Measurements from ENCODE around the gene DIRAS1.
A peak's percentile ranks its signal among the peaks of the same experiment; 100 is the strongest.
"Not testable (repeated sequence)": the region's sequence is repeated elsewhere in the genome, so short reads cannot be mapped to it uniquely, and the experiment has no call there.

The DIRAS1 gene

DNA sequence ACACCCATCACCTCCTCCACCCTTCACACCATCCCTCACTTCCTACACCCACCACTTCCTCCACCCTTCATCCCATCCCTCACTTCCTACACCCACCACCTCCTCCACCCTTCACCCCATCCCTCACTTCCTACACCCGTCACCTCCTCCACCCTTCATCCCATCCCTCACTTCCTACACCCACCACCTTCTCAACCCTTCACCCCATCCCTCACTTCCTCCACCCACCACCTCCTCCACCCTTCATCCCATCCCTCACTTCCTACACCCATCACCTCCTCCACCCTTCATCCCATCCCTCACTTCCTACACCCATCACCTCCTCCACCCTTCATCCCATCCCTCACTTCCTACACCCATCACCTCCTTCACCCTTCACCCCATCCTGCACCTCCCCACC is 7.1 kb downstream of the DIRAS1 start:
- not testable (repeated sequence) for H3K27ac ChIP-seq (ENCODE audit: low read length); H3K27me3 ChIP-seq (ENCODE audit: control insufficient read depth, insufficient read depth, low read length); H3K4me1 ChIP-seq (ENCODE audit: control insufficient read depth, low read depth, low read length); H3K4me3 ChIP-seq (ENCODE audit: low read length); H3K9ac ChIP-seq (ENCODE audit: low read length); H3K36me3 ChIP-seq (ENCODE audit: control insufficient read depth, low read depth, low read length); H3K9me3 ChIP-seq (ENCODE audit: control insufficient read depth, low read depth, low read length)

GRCh38 chr19:2713170-2713569 is 8.0 kb downstream of the DIRAS1 start:
- H3K27me3 ChIP-seq (ENCODE audit: control insufficient read depth, insufficient read depth, low read length), result not testable (repeated sequence)

DNA sequence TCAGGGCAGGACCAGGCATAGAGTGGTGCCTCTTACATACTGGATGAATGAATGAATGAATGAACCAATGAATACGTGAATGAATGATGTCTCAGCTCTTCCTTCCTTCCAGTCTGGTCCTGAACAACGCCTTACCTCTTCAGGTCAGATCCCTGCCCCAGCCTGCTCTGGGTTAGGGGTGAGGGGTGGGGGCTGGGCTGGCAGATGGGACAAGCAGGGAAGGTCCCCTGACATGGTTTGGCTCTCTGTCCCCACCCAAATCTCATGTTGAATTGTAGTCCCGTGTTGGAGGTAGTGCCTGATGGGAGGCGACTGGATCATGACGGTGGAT is 9.3 kb downstream of the DIRAS1 start:
- H3K9me3 ChIP-seq (ENCODE audit: control insufficient read depth, low read depth, low read length), result no peaks in the 10 kb centered on the region
- H3K27ac ChIP-seq (ENCODE audit: low read length), result no peak overlapping the region
- no peak overlapping the region for H3K9ac ChIP-seq (ENCODE audit: low read length)
- H3K4me3 ChIP-seq (ENCODE audit: low read length), result no peak overlapping the region
- H3K36me3 ChIP-seq (ENCODE audit: control insufficient read depth, low read depth, low read length), result no peaks in the 10 kb centered on the region
- H3K4me1 ChIP-seq (ENCODE audit: control insufficient read depth, low read depth, low read length), result no peaks in the 10 kb centered on the region
- no peaks in the 10 kb centered on the region for H3K27me3 ChIP-seq (ENCODE audit: control insufficient read depth, insufficient read depth, low read length)

More at GRCh38 chr19:2713170-2713569, 8.0 kb downstream of the DIRAS1 start:
- H3K27ac ChIP-seq (ENCODE audit: low read length); H3K9ac ChIP-seq (ENCODE audit: low read length); H3K9me3 ChIP-seq (ENCODE audit: control insufficient read depth, low read depth, low read length); H3K36me3 ChIP-seq (ENCODE audit: control insufficient read depth, low read depth, low read length); H3K4me1 ChIP-seq (ENCODE audit: control insufficient read depth, low read depth, low read length); H3K4me3 ChIP-seq (ENCODE audit: low read length): not testable (repeated sequence)

DNA sequence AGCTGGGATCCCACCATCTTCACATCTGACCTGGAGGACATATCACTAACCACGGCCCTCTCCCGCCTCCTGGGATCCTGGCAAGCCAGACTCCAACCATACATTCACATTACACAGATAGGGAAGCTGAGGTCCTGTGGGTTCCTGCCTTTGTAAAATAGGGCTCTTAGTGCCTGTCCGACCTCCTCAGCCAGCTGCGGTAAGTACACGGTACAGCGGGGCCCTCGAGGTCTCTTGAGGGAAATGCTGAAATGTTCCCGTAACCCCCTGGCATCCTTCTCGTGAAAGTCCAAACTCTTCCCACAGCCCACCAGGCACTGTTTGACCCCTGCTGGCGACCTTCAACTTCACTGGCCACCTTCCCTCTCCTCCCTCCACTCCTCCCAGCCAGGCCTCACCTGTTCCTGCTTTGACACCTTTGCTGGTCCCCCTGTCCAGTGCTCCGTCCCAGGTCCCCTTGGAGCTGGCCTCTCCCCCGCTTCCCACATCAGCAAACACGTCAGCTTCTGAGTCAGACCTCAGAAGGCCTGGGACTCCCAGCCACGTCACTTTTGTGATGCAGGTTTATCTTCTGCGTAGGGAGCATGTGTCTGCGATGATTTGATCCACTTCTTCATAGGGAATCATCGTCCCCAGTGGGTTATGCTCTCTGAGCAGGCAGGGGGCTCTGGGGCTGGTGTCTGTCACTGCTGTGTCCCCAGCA is 9.8 kb downstream of the DIRAS1 start:
- Histone ChIP-seq H3K4me3 (ENCODE audit: low read length) (no peak overlapping the region), H3K27ac (ENCODE audit: low read length) (no peak overlapping the region), H3K36me3 (ENCODE audit: control insufficient read depth, low read depth, low read length) (no peaks in the 10 kb centered on the region), H3K9me3 (ENCODE audit: control insufficient read depth, low read depth, low read length) (no peaks in the 10 kb centered on the region), H3K27me3 (ENCODE audit: control insufficient read depth, insufficient read depth, low read length) (no peaks in the 10 kb centered on the region), H3K9ac (ENCODE audit: low read length) (no peak overlapping the region), H3K4me1 (ENCODE audit: control insufficient read depth, low read depth, low read length) (no peaks in the 10 kb centered on the region)

DNA sequence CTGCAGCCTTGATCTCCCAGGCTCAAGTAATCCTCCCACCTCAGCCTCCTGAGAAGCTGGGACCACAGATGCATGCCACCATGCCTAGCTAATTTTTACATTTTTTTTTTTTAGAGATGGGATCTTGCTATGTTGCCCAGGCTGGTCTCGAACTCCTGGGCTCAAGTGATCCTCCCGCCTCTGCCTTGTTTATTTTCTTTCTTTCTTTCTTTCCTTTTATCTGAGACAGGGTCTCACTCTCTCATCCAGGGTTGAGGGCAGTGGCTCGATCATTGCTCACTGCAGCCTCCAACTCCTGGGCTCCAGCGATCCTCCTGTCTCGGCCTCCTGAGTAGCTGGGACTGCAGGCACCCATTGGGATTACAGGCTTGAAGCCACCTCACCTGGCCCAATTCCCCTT is 14.9 kb downstream of the DIRAS1 start:
- Histone ChIP-seq H3K4me3 (ENCODE audit: low read length) (no peak overlapping the region), H3K27me3 (ENCODE audit: control insufficient read depth, insufficient read depth, low read length) (peaks cover 9% of the 10 kb centered on the region), H3K9ac (ENCODE audit: low read length) (no peak overlapping the region), H3K4me1 (ENCODE audit: control insufficient read depth, low read depth, low read length) (no peaks in the 10 kb centered on the region), H3K36me3 (ENCODE audit: control insufficient read depth, low read depth, low read length) (no peaks in the 10 kb centered on the region), H3K9me3 (ENCODE audit: control insufficient read depth, low read depth, low read length) (no peaks in the 10 kb centered on the region), H3K27ac (ENCODE audit: low read length) (no peak overlapping the region)

DNA sequence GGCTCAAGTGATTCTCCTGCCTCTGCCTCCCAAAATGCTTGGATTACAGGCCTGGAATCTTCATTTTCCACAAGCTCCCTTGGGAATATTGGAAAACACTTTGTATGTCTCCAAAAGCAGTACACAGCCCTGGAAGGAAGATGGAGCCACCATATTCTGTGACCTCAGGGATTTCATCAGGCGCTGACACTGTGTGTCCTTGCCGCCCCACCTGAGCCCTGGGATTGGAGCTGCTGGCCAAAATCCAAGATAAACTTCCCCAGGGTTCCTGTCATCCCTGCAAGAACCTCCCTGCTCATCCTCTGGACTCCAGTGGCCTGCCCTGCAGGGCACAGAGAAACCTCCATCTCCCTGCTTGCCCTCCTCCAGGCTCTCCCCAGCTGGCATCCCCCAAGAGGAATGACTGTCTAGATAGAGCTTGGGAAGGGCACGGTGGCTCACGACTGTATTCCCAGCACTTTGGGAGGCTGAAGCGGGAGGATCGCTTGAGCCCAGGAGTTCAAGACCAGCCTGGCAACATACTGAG is 17.4 kb downstream of the DIRAS1 start:
- H3K4me3 ChIP-seq (ENCODE audit: low read length), result no peak overlapping the region
- peaks cover 9% of the 10 kb centered on the region for H3K4me1 ChIP-seq (ENCODE audit: control insufficient read depth, low read depth, low read length)
- peaks cover 21% of the 10 kb centered on the region for H3K27me3 ChIP-seq (ENCODE audit: control insufficient read depth, insufficient read depth, low read length)
- no peaks in the 10 kb centered on the region for H3K9me3 ChIP-seq (ENCODE audit: control insufficient read depth, low read depth, low read length)
- H3K27ac ChIP-seq (ENCODE audit: low read length), result no peak overlapping the region
- no peak overlapping the region for H3K9ac ChIP-seq (ENCODE audit: low read length)
- no peaks in the 10 kb centered on the region for H3K36me3 ChIP-seq (ENCODE audit: control insufficient read depth, low read depth, low read length)

DNA sequence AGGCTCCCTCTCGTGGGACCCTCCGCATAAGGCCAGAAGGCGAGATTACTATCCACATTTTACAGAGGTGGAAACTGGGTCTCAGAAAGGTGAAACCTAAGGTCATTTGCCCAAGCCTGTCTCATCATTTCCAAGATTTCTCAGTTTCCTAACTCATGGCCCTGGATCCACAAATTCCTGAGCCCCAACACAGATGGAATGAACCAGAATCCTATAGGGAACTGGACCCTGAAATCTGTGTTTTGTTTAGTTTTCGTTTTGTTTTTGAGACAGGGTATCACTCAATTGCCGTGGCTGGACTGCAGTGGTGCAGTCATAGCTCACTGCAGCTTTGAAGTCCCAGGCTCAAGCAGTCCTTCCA is 18.1 kb downstream of the DIRAS1 start:
- Histone ChIP-seq H3K9me3 (ENCODE audit: control insufficient read depth, low read depth, low read length) (no peaks in the 10 kb centered on the region), H3K4me3 (ENCODE audit: low read length) (no peak overlapping the region), H3K9ac (ENCODE audit: low read length) (no peak overlapping the region), H3K4me1 (ENCODE audit: control insufficient read depth, low read depth, low read length) (peaks cover 9% of the 10 kb centered on the region), H3K27ac (ENCODE audit: low read length) (no peak overlapping the region), H3K36me3 (ENCODE audit: control insufficient read depth, low read depth, low read length) (no peaks in the 10 kb centered on the region), H3K27me3 (ENCODE audit: control insufficient read depth, insufficient read depth, low read length) (peaks cover 21% of the 10 kb centered on the region)

GRCh38 chr19:2702170-2703076 is 18.7 kb downstream of the DIRAS1 start, which contains the start of gene GNG7:
Gene GNG7, minus strand, starts transcription at chr19:2702694. Its CDS starts 182,006 bp downstream, at chr19:2520688.
- Histone ChIP-seq H3K4me3 (ENCODE audit: low read length) (peak within 1 kb of the TSS; percentile 72), H3K9me3 (ENCODE audit: control insufficient read depth, low read depth, low read length) (no peaks in the 10 kb centered on the region), H3K36me3 (ENCODE audit: control insufficient read depth, low read depth, low read length) (no peaks in the 10 kb centered on the region), H3K9ac (ENCODE audit: low read length) (no peak within 1 kb of the TSS), H3K4me1 (ENCODE audit: control insufficient read depth, low read depth, low read length) (peaks cover 9% of the 10 kb centered on the region), H3K27me3 (ENCODE audit: control insufficient read depth, insufficient read depth, low read length) (peaks cover 21% of the 10 kb centered on the region), H3K27ac (ENCODE audit: low read length) (no peak within 1 kb of the TSS)

GRCh38 chr19:2701361-2702169 is 19.6 kb downstream of the DIRAS1 start:
- no peaks in the 10 kb centered on the region for H3K9me3 ChIP-seq (ENCODE audit: control insufficient read depth, low read depth, low read length)
- H3K4me3 ChIP-seq (ENCODE audit: low read length), result peak overlapping the region; percentile 72
- H3K27ac ChIP-seq (ENCODE audit: low read length), result no peak overlapping the region
- H3K4me1 ChIP-seq (ENCODE audit: control insufficient read depth, low read depth, low read length), result peaks cover 9% of the 10 kb centered on the region
- H3K36me3 ChIP-seq (ENCODE audit: control insufficient read depth, low read depth, low read length), result no peaks in the 10 kb centered on the region
- H3K27me3 ChIP-seq (ENCODE audit: control insufficient read depth, insufficient read depth, low read length), result peaks cover 21% of the 10 kb centered on the region
- H3K9ac ChIP-seq (ENCODE audit: low read length), result no peak overlapping the region

- no peaks in the 10 kb centered on the region for H3K36me3 ChIP-seq (ENCODE audit: control insufficient read depth, low read depth, low read length)
- H3K27me3 ChIP-seq (ENCODE audit: control insufficient read depth, insufficient read depth, low read length), result peaks cover 21% of the 10 kb centered on the region
- peak overlapping the region; percentile 72 for H3K4me3 ChIP-seq (ENCODE audit: low read length)
- H3K27ac ChIP-seq (ENCODE audit: low read length), result no peak overlapping the region
- H3K9me3 ChIP-seq (ENCODE audit: control insufficient read depth, low read depth, low read length), result no peaks in the 10 kb centered on the region
- H3K9ac ChIP-seq (ENCODE audit: low read length), result no peak overlapping the region
- peaks cover 9% of the 10 kb centered on the region for H3K4me1 ChIP-seq (ENCODE audit: control insufficient read depth, low read depth, low read length)
Observed at GRCh38 chr19:2700660-2701360, 20.4 kb downstream of the DIRAS1 start.

Measured in iPS-18a (cell line).